K562 (cell line): ENCODE data around the gene MYOT. TPM values are rescaled to one million over a fixed set of nuclear protein-coding genes. Genes with fewer than 3 reads are reported as not detected.

ENCODE experiments used
- ARID1B ChIP-seq: fragments of 450-650 bp; IDR thresholded peaks from 2 replicates; pipeline ENCODE4 v1.6.1; 2016; ENCODE audit warnings: antibody characterized with exemption, mild to moderate bottlenecking, inconsistent platforms
- C11orf30 ChIP-seq: fragments of 450-650 bp; IDR thresholded peaks from 2 replicates; pipeline ENCODE4 v1.6.1; 2016; ENCODE audit warnings: low read depth, mild to moderate bottlenecking
- CSDE1 ChIP-seq, 2 experiments: fragments of 450-650 bp; IDR thresholded peaks; 2 replicates each; pipeline ENCODE4 v1.6.1; 2016; ENCODE audit warnings: mild to moderate bottlenecking in 1 of 2
- CXXC5 ChIP-seq: fragments of 250-450 bp; sonication (Bioruptor Pico); IDR thresholded peaks from 2 replicates; pipeline ENCODE4 v1.8.0; 2022; ENCODE audit warnings: inconsistent platforms, mild to moderate bottlenecking, moderate library complexity
- FOXP1 ChIP-seq: sonication (generic); formaldehyde crosslinking; IDR thresholded peaks from 2 replicates; pipeline ENCODE4 v1.8.0; 2022; ENCODE audit warnings: mild to moderate bottlenecking, missing genetic modification reagents
- POLR2A ChIP-seq: fragments of 450-650 bp; conservative IDR thresholded peaks from 2 replicates; pipeline ENCODE4 v1.6.1; 2016
- RFX7 ChIP-seq: fragments of 250-450 bp; sonication (Bioruptor Pico); IDR thresholded peaks from 2 replicates; pipeline ENCODE4 v1.5.1; 2021; ENCODE audit warnings: mild to moderate bottlenecking
- SMARCA4 ChIP-seq: fragments of 450-650 bp; IDR thresholded peaks from 2 replicates; pipeline ENCODE4 v1.6.1; 2016
- polyA plus RNA-seq, 8 experiments: library from polyadenylated mRNA; depleted of rRNA in 4 of 8; stranded (reverse) in 5 of 8; unstranded in 3 of 8; fragments of >200 nt; fragmentation: Nextera tagmentation in 2 of 8; fragmentation: Illumina TruSeq in 1 of 8; extraction: Ambion mirVana in 2 of 8; extraction: Trizol in 1 of 8; gene quantifications; 2 replicates each; pipeline versions ENCODE4 v1.2.1 to v1.2.3, GENCODE V29; 2011 to 2014; ENCODE audit warnings: inconsistent platforms in 1 of 8, missing spikeins in 1 of 8
- total RNA-seq, 7 experiments: library from RNA; depleted of rRNA in 6 of 7; stranded (reverse); fragments of >200 nt in 6 of 7; fragmentation: Illumina TruSeq in 2 of 7; extraction: Trizol in 2 of 7; gene quantifications; 2 replicates each; pipeline versions ENCODE4 v1.2.1 to v1.2.3, GENCODE V29; 2011 to 2021; ENCODE audit warnings: low replicate concordance in 1 of 7
- TF ChIP-seq, protein P1 (sequence below), 2 experiments: fragments of 450-650 bp in 1 of 2; sonication (generic) in 1 of 2; formaldehyde crosslinking in 1 of 2; IDR thresholded peaks; 2 replicates each; pipeline versions ENCODE4 v1.7.1 to v1.9.0; 2016 to 2022; ENCODE audit warnings: inconsistent platforms in 1 of 2, mild to moderate bottlenecking in 1 of 2, missing genetic modification reagents in 1 of 2

The MYOT gene
- total and polyA plus RNA-seq, 9 of the 15 experiments (the other 6 are each of a cell fraction or from before 2014, with no cell fraction given), result 0.24 to 0.38 TPM; not detected in 7

DNA sequence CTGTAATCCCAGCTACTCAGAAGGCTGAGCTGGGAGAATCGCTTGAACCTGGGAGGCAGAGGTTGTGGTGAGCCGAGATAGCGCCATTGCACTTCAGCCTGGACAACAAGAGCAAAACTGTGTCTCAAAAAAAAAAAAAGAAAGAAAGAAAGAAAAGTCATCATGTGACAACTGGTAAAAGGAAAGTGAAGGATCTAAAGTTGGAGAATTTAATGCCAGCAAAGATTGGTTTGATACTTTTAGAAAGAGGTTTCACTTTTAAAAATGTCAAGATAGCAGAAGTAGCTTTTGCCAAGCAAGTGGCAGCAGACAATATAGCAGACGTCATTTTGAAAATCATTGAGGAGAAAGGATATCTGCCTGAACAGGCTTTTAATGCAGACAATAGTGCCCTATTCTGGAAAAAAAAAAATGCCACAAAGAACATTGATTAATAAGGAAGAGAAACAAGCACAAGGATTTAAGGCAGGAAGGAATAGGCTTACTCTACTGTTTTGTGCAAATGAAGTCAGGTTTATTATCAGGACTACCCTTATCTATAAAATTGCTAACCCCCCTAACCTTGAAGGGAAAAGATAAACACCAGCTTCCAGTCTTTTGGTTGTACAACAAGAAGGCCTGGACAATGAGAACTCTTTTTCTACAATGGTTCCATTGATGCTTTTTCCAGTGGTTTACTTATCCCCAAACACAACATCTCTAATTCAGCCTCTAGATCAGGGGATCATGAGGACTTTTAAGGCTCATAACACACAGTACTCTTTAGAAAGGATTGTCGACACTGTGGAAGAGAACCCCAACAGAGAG is 33.6 kb downstream of the MYOT start (continued):
- TF ChIP-seq, protein P1, sequence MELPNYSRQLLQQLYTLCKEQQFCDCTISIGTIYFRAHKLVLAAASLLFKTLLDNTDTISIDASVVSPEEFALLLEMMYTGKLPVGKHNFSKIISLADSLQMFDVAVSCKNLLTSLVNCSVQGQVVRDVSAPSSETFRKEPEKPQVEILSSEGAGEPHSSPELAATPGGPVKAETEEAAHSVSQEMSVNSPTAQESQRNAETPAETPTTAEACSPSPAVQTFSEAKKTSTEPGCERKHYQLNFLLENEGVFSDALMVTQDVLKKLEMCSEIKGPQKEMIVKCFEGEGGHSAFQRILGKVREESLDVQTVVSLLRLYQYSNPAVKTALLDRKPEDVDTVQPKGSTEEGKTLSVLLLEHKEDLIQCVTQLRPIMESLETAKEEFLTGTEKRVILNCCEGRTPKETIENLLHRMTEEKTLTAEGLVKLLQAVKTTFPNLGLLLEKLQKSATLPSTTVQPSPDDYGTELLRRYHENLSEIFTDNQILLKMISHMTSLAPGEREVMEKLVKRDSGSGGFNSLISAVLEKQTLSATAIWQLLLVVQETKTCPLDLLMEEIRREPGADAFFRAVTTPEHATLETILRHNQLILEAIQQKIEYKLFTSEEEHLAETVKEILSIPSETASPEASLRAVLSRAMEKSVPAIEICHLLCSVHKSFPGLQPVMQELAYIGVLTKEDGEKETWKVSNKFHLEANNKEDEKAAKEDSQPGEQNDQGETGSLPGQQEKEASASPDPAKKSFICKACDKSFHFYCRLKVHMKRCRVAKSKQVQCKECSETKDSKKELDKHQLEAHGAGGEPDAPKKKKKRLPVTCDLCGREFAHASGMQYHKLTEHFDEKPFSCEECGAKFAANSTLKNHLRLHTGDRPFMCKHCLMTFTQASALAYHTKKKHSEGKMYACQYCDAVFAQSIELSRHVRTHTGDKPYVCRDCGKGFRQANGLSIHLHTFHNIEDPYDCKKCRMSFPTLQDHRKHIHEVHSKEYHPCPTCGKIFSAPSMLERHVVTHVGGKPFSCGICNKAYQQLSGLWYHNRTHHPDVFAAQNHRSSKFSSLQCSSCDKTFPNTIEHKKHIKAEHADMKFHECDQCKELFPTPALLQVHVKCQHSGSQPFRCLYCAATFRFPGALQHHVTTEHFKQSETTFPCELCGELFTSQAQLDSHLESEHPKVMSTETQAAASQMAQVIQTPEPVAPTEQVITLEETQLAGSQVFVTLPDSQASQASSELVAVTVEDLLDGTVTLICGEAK (IDR thresholded peaks at IDR 0.05), result 0 out of 2 replicates have a peak, but pooled peaks have one; percentile 45
- TF ChIP-seq, protein P1 (CRISPR knock-in tag; IDR thresholded peaks at IDR 0.05), result no peak
- TF ChIP-seq CXXC5 (CRISPR knock-in tag) (peak; percentile 44), CSDE1 (IDR thresholded peaks at IDR 0.05) (no peak), ARID1B (peak; percentile 48; the same call in 1 of the 2 replicates), POLR2A (no peak), RFX7 (CRISPR knock-in tag) (no peak), SMARCA4 (peak; percentile 62; the same call in 1 of the 2 replicates), FOXP1 (CRISPR knock-in tag) (no peak), C11orf30 (peak; percentile 18; the same call in 1 of the 2 replicates)
